CD4-positive, alpha-beta T cell (primary cell): ENCODE data around the gene GSTT4. TPM values are rescaled to one million over a fixed set of nuclear protein-coding genes. Genes with fewer than 3 reads are reported as not detected.
"Not testable (repeated sequence)": the region's sequence is repeated elsewhere in the genome, so short reads cannot be mapped to it uniquely, and the experiment has no call there.

Experiments
- ATAC-seq: fragments of 200-7000 bp; cut with Tn5 transposase; one replicate; pipeline ENCODE4 v1.10.0; 2022; ENCODE audit warnings: mild to moderate bottlenecking; ENCODE audit not compliant: poor library complexity
- CTCF ChIA-PET: fragments of 350-600 bp; sonication (Branson Sonifier 250); formaldehyde crosslinking; loops from one replicate; lab custom pipeline; 2021; ENCODE audit warnings: antibody characterized with exemption, inconsistent platforms; lab: Charles Lee
- POLR2A ChIA-PET: fragments of 350-600 bp; sonication (Branson Sonifier 250); formaldehyde crosslinking; loops from one replicate; lab custom pipeline; 2021; ENCODE audit warnings: antibody characterized with exemption, inconsistent platforms; lab: Charles Lee
- DNase-seq, 14 experiments: peaks; one replicate each; pipeline ENCODE4 v3.0.0-alpha.2; 2013 to 2020; ENCODE audit warnings: mixed read lengths in 2 of 14
- H3K27ac ChIP-seq, 2 donors: one replicate each; pipeline versions ENCODE4 v1.5.1 to v1.7.0; 2013; ENCODE audit warnings: low read length in 2 of 2, low read depth in 1 of 2, mild to moderate bottlenecking in 1 of 2
- H3K27me3 ChIP-seq, 2 experiments: 1 replicate in 1 of 2; 2 replicates in 1 of 2; pipeline versions ENCODE4 v1.6.1 to v1.7.0; 2013; ENCODE audit warnings: low read length in 2 of 2, control low read depth in 1 of 2, mild to moderate bottlenecking in 1 of 2, moderate library complexity in 1 of 2; ENCODE audit not compliant: insufficient read depth in 2 of 2, control insufficient read depth in 1 of 2
- H3K36me3 ChIP-seq: one replicate; pipeline ENCODE4 v1.6.1; 2013; ENCODE audit warnings: low read length, control low read depth; ENCODE audit not compliant: insufficient read depth
- H3K4me1 ChIP-seq: one replicate; pipeline ENCODE4 v1.6.1; 2013; ENCODE audit warnings: low read length, control low read depth; ENCODE audit not compliant: insufficient read depth
- H3K4me3 ChIP-seq: one replicate; pipeline ENCODE4 v1.5.1; 2013; ENCODE audit warnings: mild to moderate bottlenecking, low read length, moderate library complexity
- H3K9me3 ChIP-seq, 2 experiments: 1 replicate in 1 of 2; 2 replicates in 1 of 2; pipeline versions ENCODE4 v1.6.1 to v1.7.0; 2013; ENCODE audit warnings: low read length in 2 of 2, mild to moderate bottlenecking in 2 of 2, control low read depth in 1 of 2, moderate library complexity in 1 of 2; ENCODE audit not compliant: control insufficient read depth in 1 of 2, insufficient read depth in 1 of 2
- H3K27ac Mint-ChIP-seq: one replicate; pipeline ENCODE4 v1.8.0; 2020; ENCODE audit warnings: mixed read lengths
- H3K27me3 Mint-ChIP-seq: one replicate; pipeline ENCODE4 v1.8.0; 2021; ENCODE audit warnings: mixed read lengths
- H3K36me3 Mint-ChIP-seq: one replicate; pipeline ENCODE4 v1.8.0; 2021; ENCODE audit warnings: low read depth, mixed read lengths
- H3K4me1 Mint-ChIP-seq: one replicate; pipeline ENCODE4 v1.8.0; 2021; ENCODE audit warnings: low read depth, mixed read lengths
- H3K4me3 Mint-ChIP-seq: one replicate; pipeline ENCODE4 v1.8.0; 2020; ENCODE audit warnings: mild to moderate bottlenecking, mixed read lengths
- H3K9me3 Mint-ChIP-seq: one replicate; pipeline ENCODE4 v1.8.0; 2020; ENCODE audit warnings: mixed read lengths
- intact Hi-C, 2 experiments: fragments of 100-400 bp; cut with DNase I in 1 of 2; cut with micrococcal nuclease in 1 of 2; formaldehyde crosslinking; loops; one replicate each; pipeline versions ENCODE4 v1.15.1 to v1.9.0; 2023 to 2025; cut with DNase I, micrococcal nuclease
- total RNA-seq, 174 experiments: library from RNA in 2 of 174; stranded (reverse) in 2 of 174; gene quantifications; one replicate each; pipeline ENCODE4 v1.2.3 and lab custom pipeline; 2021 to 2026
- TF ChIP-seq, protein P1 (sequence below): fragments of 200-600 bp; IDR thresholded peaks from one replicate; pipeline ENCODE4 v1.8.0; 2022; ENCODE audit warnings: antibody characterized with exemption, mild to moderate bottlenecking

GSTT4 gene
- total RNA-seq, 2 experiments from 2014 or later: not detected

DNA sequence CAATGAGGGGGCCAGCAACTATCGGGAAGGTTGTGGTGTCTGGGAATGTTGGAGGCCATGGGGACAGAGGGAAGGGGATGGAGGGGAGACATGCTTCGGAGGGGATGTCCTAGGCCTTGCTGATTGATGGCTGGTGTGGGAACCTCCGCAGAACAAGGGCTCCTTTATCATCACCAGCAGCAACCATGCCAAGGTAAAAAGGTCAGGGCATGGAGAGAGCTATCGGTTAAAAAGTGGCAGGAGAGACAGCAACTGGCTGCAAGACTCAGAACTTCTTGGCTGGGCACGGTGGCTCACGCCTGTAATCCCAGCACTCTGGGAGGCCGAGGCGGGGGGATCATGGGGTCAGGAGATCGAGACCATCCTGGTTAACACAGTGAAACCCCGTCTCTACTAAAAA lies 3.0 kb downstream of the GSTT4 start:
- Mint-ChIP-seq H3K4me3 (no peak overlapping the region), H3K27ac (no peak overlapping the region), H3K36me3 (no peaks in the 10 kb centered on the region), H3K9me3 (no peaks in the 10 kb centered on the region), H3K27me3 (peaks cover 9% of the 10 kb centered on the region), H3K4me1 (no peaks in the 10 kb centered on the region)
- no peak overlapping the region for H3K27ac ChIP-seq
- H3K4me3 ChIP-seq: no peak overlapping the region
- no peaks in the 10 kb centered on the region for H3K36me3 ChIP-seq
- TF ChIP-seq, protein P1, sequence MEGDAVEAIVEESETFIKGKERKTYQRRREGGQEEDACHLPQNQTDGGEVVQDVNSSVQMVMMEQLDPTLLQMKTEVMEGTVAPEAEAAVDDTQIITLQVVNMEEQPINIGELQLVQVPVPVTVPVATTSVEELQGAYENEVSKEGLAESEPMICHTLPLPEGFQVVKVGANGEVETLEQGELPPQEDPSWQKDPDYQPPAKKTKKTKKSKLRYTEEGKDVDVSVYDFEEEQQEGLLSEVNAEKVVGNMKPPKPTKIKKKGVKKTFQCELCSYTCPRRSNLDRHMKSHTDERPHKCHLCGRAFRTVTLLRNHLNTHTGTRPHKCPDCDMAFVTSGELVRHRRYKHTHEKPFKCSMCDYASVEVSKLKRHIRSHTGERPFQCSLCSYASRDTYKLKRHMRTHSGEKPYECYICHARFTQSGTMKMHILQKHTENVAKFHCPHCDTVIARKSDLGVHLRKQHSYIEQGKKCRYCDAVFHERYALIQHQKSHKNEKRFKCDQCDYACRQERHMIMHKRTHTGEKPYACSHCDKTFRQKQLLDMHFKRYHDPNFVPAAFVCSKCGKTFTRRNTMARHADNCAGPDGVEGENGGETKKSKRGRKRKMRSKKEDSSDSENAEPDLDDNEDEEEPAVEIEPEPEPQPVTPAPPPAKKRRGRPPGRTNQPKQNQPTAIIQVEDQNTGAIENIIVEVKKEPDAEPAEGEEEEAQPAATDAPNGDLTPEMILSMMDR: no peak
- no peaks in the 10 kb centered on the region for H3K4me1 ChIP-seq
- no peak for ATAC-seq
- intact Hi-C loops: no loop called here
- POLR2A ChIA-PET: no interaction called here
- CTCF ChIA-PET: no interaction called here
- no peaks in the 10 kb centered on the region for H3K27me3 ChIP-seq
- no peak for DNase-seq
- H3K9me3 ChIP-seq: no peaks in the 10 kb centered on the region

DNA sequence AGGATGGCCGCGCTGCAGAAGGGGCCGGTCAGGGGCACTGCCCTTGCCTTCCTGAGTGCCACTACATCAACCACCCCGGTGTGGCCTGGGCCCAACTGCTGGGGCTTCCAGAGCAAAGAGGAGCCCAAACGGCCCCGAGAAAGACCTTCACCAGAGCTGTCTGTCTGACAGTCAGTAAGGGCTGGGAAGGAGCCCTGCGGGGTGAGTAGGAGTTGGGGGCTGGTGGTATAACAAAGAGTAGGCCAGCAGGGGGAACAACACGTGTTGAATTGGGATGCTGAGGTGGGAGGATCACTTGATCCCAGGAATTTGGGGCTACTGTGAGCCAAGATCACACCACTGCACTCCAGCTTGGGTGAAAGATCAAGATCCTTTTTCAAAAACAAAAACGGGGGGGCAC lies 3.9 kb downstream of the GSTT4 start:
- Histone ChIP-seq H3K9me3 (no peaks in the 10 kb centered on the region), H3K36me3 (no peaks in the 10 kb centered on the region), H3K27me3 (no peaks in the 10 kb centered on the region), H3K4me1 (no peaks in the 10 kb centered on the region), H3K4me3 (no peak overlapping the region), H3K27ac (no peak overlapping the region)
- DNase-seq (no peak), ATAC-seq (no peak)
- POLR2A ChIA-PET: no interaction called here
- H3K27me3 Mint-ChIP-seq: peaks cover 9% of the 10 kb centered on the region
- H3K4me3 Mint-ChIP-seq: no peak overlapping the region
- no peak overlapping the region for H3K27ac Mint-ChIP-seq
- CTCF ChIA-PET: no interaction called here
- H3K9me3 Mint-ChIP-seq: no peaks in the 10 kb centered on the region
- TF ChIP-seq, protein P1: no peak
- intact Hi-C loops: no loop called here
- no peaks in the 10 kb centered on the region for H3K4me1 Mint-ChIP-seq
- no peaks in the 10 kb centered on the region for H3K36me3 Mint-ChIP-seq

DNA sequence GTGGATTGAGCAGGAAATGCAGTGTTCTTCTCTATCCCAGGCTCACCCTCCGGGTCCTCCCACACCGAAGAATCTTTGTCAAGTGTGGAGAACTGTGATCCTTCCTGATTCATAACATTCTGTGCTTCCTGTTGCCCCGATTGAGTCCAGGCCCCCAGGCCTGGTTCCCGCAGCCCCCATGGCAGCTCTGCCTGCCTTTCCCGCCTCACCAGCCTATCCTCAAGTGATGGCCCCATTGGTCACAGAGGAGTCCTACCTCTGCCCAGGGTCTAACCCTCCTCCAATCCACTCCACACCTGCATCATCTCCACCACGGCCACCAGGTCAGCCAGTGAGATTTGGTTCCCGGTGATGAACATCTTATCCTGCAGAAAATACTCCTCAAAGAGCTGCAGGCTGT lies 5.5 kb downstream of the GSTT4 start:
- CTCF ChIA-PET, POLR2A ChIA-PET, H3K4me1 Mint-ChIP-seq, H3K4me3 ChIP-seq, H3K4me3 Mint-ChIP-seq, H3K36me3 Mint-ChIP-seq, intact Hi-C loops, H3K27ac Mint-ChIP-seq, H3K27me3 ChIP-seq, H3K27ac ChIP-seq, H3K9me3 ChIP-seq, H3K36me3 ChIP-seq, H3K4me1 ChIP-seq, H3K9me3 Mint-ChIP-seq, H3K27me3 Mint-ChIP-seq, DNase-seq, ATAC-seq: not testable (repeated sequence)

DNA sequence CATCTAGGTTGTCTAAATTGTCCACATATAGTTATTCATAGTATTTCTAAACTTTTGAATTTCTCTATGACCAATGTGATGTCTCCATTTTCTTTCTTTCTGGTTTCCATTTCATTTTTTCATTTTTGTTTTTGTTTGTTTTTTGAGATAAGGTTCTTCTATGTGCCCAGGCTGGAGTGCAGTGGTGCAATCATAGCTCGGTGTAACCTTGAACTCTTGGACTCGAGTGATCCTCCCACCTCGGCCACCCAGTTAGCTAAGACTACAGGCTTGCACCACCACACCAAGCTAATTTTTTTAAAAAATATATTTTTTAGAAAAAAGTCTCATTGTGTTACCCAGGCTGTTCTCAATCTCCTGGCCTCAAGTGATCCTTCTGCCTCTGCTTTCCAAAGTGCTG lies 8.2 kb downstream of the GSTT4 start:
- no peaks in the 10 kb centered on the region for H3K9me3 Mint-ChIP-seq
- Histone ChIP-seq H3K36me3 (no peaks in the 10 kb centered on the region), H3K4me3 (no peak overlapping the region), H3K27ac (no peak overlapping the region), H3K4me1 (no peaks in the 10 kb centered on the region), H3K27me3 (no peaks in the 10 kb centered on the region), H3K9me3 (no peaks in the 10 kb centered on the region)
- TF ChIP-seq, protein P1: no peak
- intact Hi-C loops: no loop called here
- H3K4me1 Mint-ChIP-seq: no peaks in the 10 kb centered on the region
- POLR2A ChIA-PET: no interaction called here
- no peak overlapping the region for H3K4me3 Mint-ChIP-seq
- H3K27me3 Mint-ChIP-seq: peaks cover 2% of the 10 kb centered on the region
- ATAC-seq (no peak), DNase-seq (no peak)
- H3K36me3 Mint-ChIP-seq: no peaks in the 10 kb centered on the region
- no peak overlapping the region for H3K27ac Mint-ChIP-seq
- CTCF ChIA-PET: no interaction called here

DNA sequence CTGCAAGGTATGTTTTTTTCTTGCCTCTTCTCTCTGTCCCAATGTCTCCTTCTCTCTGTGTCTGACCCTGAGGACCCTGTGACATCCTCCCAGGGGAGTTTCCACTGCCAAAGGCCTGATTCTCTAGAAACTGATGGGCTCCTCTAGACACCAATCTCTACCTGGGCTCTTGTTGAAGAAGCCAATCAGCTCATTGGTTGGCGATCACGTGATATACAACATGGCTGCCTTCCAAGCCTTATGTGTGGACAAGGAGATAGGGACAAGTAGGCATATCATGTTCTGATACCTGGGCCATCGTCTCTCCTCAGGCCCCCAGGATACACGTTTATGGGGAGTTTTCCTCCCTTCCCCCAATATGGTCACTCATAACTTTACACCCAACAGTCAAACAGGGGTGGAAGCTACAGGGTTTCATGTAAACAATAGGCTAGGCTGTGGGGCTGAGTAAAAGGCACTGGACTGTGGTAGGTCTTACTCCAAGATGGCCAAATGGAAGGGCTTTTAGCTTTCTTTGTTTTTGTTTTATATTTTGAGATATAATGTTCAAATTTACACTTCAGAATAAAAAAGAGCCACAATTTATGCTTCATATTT lies 11.6 kb downstream of the GSTT4 start:
- H3K27ac Mint-ChIP-seq, POLR2A ChIA-PET, H3K9me3 Mint-ChIP-seq, H3K4me1 ChIP-seq, H3K4me3 ChIP-seq, H3K36me3 Mint-ChIP-seq, H3K27ac ChIP-seq, H3K36me3 ChIP-seq, H3K9me3 ChIP-seq, ATAC-seq, H3K4me3 Mint-ChIP-seq, H3K4me1 Mint-ChIP-seq, CTCF ChIA-PET, intact Hi-C loops, H3K27me3 Mint-ChIP-seq, DNase-seq, H3K27me3 ChIP-seq: not testable (repeated sequence)
